Neural cell (in vitro differentiated cells): ENCODE measurements around the gene HIVEP2. TPM values are rescaled to one million over a fixed set of nuclear protein-coding genes. Genes with fewer than 3 reads are reported as not detected.

ENCODE experiments used
- H2AFZ ChIP-seq: fragments of 200-600, 300-800 bp; sonication (generic), shearing (Covaris generic); 2 replicates; pipeline ENCODE4 v1.6.0; 2014; ENCODE audit warnings: low read depth, mild to moderate bottlenecking, antibody characterized with exemption, low read length, moderate library complexity
- H3F3A ChIP-seq: fragments of 200-600 bp; shearing (Covaris generic); 2 replicates; pipeline ENCODE4 v1.6.1; 2016; ENCODE audit warnings: mild to moderate bottlenecking, moderate library complexity, mixed read lengths, antibody characterized with exemption, low read length; ENCODE audit not compliant: insufficient read depth, poor library complexity, severe bottlenecking
- H3K27ac ChIP-seq: fragments of 200-600, 300-800 bp; sonication (generic), shearing (Covaris generic); 2 replicates; pipeline ENCODE4 v1.5.1; 2014; ENCODE audit warnings: mild to moderate bottlenecking, low read length, moderate library complexity
- H3K27me3 ChIP-seq: fragments of 300-800, 200-600 bp; sonication (generic), shearing (Covaris generic); 2 replicates; pipeline ENCODE4 v1.6.0; 2014; ENCODE audit warnings: mild to moderate bottlenecking, low read depth, low read length, moderate library complexity; ENCODE audit not compliant: insufficient read depth
- H3K36me3 ChIP-seq: fragments of 300-800, 200-600 bp; sonication (generic), shearing (Covaris generic); 2 replicates; pipeline ENCODE4 v1.5.1; 2014; ENCODE audit warnings: mild to moderate bottlenecking, antibody characterized with exemption, low read length, moderate library complexity; ENCODE audit not compliant: insufficient read depth
- H3K4me2 ChIP-seq: fragments of 300-800, 200-600 bp; sonication (generic), shearing (Covaris generic); 2 replicates; pipeline ENCODE4 v1.6.0; 2014; ENCODE audit warnings: mild to moderate bottlenecking, low read length
- H3K4me3 ChIP-seq: fragments of 300-800, 200-600 bp; sonication (generic), shearing (Covaris generic); 2 replicates; pipeline ENCODE4 v1.5.1; 2014; ENCODE audit warnings: mild to moderate bottlenecking, low read length, moderate library complexity
- H3K79me2 ChIP-seq: fragments of 200-600 bp; shearing (Covaris generic); replicated peaks from 2 replicates; pipeline ENCODE4 v1.6.0; 2014; ENCODE audit warnings: mild to moderate bottlenecking, low read length, moderate library complexity; ENCODE audit not compliant: insufficient read depth
- H3K9ac ChIP-seq: fragments of 300-800, 200-600 bp; sonication (generic), shearing (Covaris generic); 2 replicates; pipeline ENCODE4 v1.6.1; 2016; ENCODE audit warnings: mild to moderate bottlenecking, low read length, mixed read lengths
- H3K9me2 ChIP-seq: fragments of 200-600 bp; shearing (Covaris generic); 2 replicates; pipeline ENCODE4 v1.6.1; 2016; ENCODE audit warnings: mild to moderate bottlenecking, low read length, mixed read lengths; ENCODE audit not compliant: insufficient read depth
- H3K9me3 ChIP-seq: fragments of 200-600, 300-800 bp; sonication (generic), shearing (Covaris generic); 2 replicates; pipeline ENCODE4 v1.6.1; 2016; ENCODE audit warnings: mild to moderate bottlenecking, mixed run types, low read length, moderate library complexity, mixed read lengths
- H4K20me1 ChIP-seq: fragments of 200-600 bp; shearing (Covaris generic); 2 replicates; pipeline ENCODE4 v1.6.1; 2016; ENCODE audit warnings: mild to moderate bottlenecking, mixed run types; ENCODE audit not compliant: insufficient read depth
- EP300 ChIP-seq: fragments of 450-650 bp; conservative IDR thresholded peaks from 2 replicates; pipeline ENCODE4 v1.6.1; 2014; ENCODE audit warnings: antibody characterized with exemption, mild to moderate bottlenecking, moderate library complexity; ENCODE audit not compliant: poor library complexity, severe bottlenecking
- EZH2 ChIP-seq: fragments of 200-600, 300-800 bp; shearing (Covaris generic), sonication (generic); IDR thresholded peaks from 2 replicates; pipeline ENCODE4 v1.6.1; 2014; ENCODE audit warnings: antibody characterized with exemption, low read length, borderline replicate concordance, mild to moderate bottlenecking; ENCODE audit not compliant: insufficient read depth, poor library complexity, severe bottlenecking
- MXI1 ChIP-seq: fragments of 450-650 bp; conservative IDR thresholded peaks from 2 replicates; pipeline ENCODE4 v1.6.1; 2014; ENCODE audit warnings: antibody characterized with exemption, mild to moderate bottlenecking; ENCODE audit not compliant: poor library complexity, severe bottlenecking
- POLR2AphosphoS5 ChIP-seq: IDR thresholded peaks from 2 replicates; pipeline ENCODE4 v1.6.1; 2012
- RAD21 ChIP-seq: fragments of 450-650 bp; conservative IDR thresholded peaks from 2 replicates; pipeline ENCODE4 v1.6.1; 2014; ENCODE audit warnings: antibody characterized with exemption, mild to moderate bottlenecking, moderate library complexity
- SMC3 ChIP-seq: fragments of 450-650 bp; conservative IDR thresholded peaks from 2 replicates; pipeline ENCODE4 v1.6.1; 2014; ENCODE audit warnings: antibody characterized with exemption, mild to moderate bottlenecking, moderate library complexity; ENCODE audit not compliant: poor library complexity
- TAF1 ChIP-seq: IDR thresholded peaks from 2 replicates; pipeline ENCODE4 v1.6.1; 2012; ENCODE audit warnings: low read depth
- polyA plus RNA-seq: library from polyadenylated mRNA; depleted of rRNA; stranded (reverse); fragments of >200 nt; gene quantifications from 2 replicates; pipeline ENCODE4 v1.2.3, GENCODE V29; 2014
- TF ChIP-seq, protein P1 (sequence below): fragments of 450-650 bp; IDR thresholded peaks from 2 replicates; pipeline ENCODE4 v1.5.1; 2014; ENCODE audit warnings: antibody characterized with exemption, mild to moderate bottlenecking, moderate library complexity; ENCODE audit not compliant: poor library complexity, severe bottlenecking
- TF ChIP-seq, protein P2 (sequence below): IDR thresholded peaks from 2 replicates; pipeline ENCODE4 v1.6.1; 2012; ENCODE audit warnings: borderline replicate concordance

HIVEP2 gene
- polyA plus RNA-seq, 1 donor from 2014 or later: 6.0 TPM

DNA sequence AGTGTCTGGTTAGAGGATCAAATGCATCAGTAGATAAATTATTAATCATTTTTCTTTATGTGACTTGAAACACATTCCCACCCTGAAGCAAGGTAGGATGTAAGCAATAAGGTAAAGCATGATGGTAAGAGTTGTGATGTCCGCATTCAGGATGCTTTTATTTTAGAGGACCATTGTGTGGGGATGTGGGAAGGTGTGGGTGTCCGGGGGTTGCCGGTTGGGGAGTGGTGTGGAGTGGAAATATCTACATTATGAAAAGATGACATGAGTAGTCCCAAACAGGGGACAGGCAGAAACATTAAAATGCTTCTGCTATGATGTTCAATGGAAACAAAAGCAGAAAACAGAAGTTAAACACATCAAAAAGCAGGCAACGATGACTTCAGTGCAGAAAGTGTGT lies 215.4 kb downstream of the HIVEP2 start:
- Histone ChIP-seq H3K4me3 (no peak overlapping the region), H4K20me1 (no peaks in the 10 kb centered on the region), H3K9ac (no peak overlapping the region), H3K79me2 (no peaks in the 10 kb centered on the region), H3K27ac (no peak overlapping the region), H2AFZ (no peak overlapping the region), H3K9me3 (no peaks in the 10 kb centered on the region), H3K36me3 (no peaks in the 10 kb centered on the region), H3F3A (no peaks in the 10 kb centered on the region), H3K9me2 (no peaks in the 10 kb centered on the region), H3K27me3 (no peaks in the 10 kb centered on the region), H3K4me2 (no peak overlapping the region)
- TF ChIP-seq POLR2AphosphoS5 (no peak), MXI1 (no peak), TAF1 (no peak), RAD21 (no peak), SMC3 (no peak), EP300 (no peak), EZH2 (no peak)
- TF ChIP-seq, protein P1, sequence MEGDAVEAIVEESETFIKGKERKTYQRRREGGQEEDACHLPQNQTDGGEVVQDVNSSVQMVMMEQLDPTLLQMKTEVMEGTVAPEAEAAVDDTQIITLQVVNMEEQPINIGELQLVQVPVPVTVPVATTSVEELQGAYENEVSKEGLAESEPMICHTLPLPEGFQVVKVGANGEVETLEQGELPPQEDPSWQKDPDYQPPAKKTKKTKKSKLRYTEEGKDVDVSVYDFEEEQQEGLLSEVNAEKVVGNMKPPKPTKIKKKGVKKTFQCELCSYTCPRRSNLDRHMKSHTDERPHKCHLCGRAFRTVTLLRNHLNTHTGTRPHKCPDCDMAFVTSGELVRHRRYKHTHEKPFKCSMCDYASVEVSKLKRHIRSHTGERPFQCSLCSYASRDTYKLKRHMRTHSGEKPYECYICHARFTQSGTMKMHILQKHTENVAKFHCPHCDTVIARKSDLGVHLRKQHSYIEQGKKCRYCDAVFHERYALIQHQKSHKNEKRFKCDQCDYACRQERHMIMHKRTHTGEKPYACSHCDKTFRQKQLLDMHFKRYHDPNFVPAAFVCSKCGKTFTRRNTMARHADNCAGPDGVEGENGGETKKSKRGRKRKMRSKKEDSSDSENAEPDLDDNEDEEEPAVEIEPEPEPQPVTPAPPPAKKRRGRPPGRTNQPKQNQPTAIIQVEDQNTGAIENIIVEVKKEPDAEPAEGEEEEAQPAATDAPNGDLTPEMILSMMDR: no peak
- TF ChIP-seq, protein P2, sequence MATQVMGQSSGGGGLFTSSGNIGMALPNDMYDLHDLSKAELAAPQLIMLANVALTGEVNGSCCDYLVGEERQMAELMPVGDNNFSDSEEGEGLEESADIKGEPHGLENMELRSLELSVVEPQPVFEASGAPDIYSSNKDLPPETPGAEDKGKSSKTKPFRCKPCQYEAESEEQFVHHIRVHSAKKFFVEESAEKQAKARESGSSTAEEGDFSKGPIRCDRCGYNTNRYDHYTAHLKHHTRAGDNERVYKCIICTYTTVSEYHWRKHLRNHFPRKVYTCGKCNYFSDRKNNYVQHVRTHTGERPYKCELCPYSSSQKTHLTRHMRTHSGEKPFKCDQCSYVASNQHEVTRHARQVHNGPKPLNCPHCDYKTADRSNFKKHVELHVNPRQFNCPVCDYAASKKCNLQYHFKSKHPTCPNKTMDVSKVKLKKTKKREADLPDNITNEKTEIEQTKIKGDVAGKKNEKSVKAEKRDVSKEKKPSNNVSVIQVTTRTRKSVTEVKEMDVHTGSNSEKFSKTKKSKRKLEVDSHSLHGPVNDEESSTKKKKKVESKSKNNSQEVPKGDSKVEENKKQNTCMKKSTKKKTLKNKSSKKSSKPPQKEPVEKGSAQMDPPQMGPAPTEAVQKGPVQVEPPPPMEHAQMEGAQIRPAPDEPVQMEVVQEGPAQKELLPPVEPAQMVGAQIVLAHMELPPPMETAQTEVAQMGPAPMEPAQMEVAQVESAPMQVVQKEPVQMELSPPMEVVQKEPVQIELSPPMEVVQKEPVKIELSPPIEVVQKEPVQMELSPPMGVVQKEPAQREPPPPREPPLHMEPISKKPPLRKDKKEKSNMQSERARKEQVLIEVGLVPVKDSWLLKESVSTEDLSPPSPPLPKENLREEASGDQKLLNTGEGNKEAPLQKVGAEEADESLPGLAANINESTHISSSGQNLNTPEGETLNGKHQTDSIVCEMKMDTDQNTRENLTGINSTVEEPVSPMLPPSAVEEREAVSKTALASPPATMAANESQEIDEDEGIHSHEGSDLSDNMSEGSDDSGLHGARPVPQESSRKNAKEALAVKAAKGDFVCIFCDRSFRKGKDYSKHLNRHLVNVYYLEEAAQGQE: no peak

DNA sequence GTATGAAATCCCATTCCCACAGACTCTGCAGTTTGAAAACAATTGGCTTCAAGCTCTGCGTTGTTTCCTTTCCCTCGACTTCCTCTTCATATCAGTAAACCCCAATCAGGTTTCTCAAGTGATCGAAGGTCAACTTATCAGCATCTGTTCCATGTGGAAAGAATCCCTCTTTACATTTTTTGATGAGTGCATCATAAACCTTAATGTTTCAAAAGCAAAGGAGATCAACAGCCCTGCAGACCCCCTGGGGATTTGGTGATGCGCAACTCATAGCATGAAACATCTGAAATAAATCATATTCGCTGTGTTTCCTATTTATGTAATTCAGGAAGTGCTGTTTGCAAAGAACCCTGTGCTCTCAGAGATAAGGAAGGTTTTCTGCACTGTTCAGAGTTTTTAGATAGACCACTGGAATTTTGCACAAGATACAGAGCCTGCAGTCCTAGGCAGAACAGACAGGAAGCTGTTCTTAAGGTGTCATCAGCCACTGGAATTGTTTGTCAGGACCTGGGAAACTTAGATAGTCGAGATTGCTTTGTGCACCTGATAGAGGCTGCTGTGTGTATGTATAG lies 216.0 kb downstream of the HIVEP2 start:
- Histone ChIP-seq H3K9ac (no peak overlapping the region), H3K4me2 (no peak overlapping the region), H4K20me1 (no peaks in the 10 kb centered on the region), H3K9me2 (no peaks in the 10 kb centered on the region), H3F3A (no peaks in the 10 kb centered on the region), H2AFZ (no peak overlapping the region), H3K9me3 (no peaks in the 10 kb centered on the region), H3K36me3 (no peaks in the 10 kb centered on the region), H3K27ac (no peak overlapping the region), H3K27me3 (no peaks in the 10 kb centered on the region), H3K79me2 (no peaks in the 10 kb centered on the region), H3K4me3 (no peak overlapping the region)
- TF ChIP-seq SMC3 (no peak), RAD21 (no peak), TAF1 (no peak), POLR2AphosphoS5 (no peak), MXI1 (no peak), EZH2 (no peak)
- TF ChIP-seq, protein P1: no peak
- TF ChIP-seq, protein P2: no peak
